Activated naive CD8-positive, alpha-beta T cell treated with anti-CD3 and anti-CD28 coated beads for 36 hours (primary cell): ENCODE measurements around the gene TMC4. TPM values are rescaled to one million over a fixed set of nuclear protein-coding genes. Genes with fewer than 3 reads are reported as not detected.

ENCODE experiments used
- DNase-seq: peaks from one replicate; pipeline ENCODE4 v3.0.0; 2021
- H3K27ac Mint-ChIP-seq: one replicate; pipeline ENCODE4 v1.8.0; 2022; ENCODE audit warnings: mild to moderate bottlenecking, moderate library complexity, mixed read lengths
- H3K27me3 Mint-ChIP-seq: one replicate; pipeline ENCODE4 v1.8.0; 2022; ENCODE audit warnings: mild to moderate bottlenecking, mixed read lengths
- H3K36me3 Mint-ChIP-seq: one replicate; pipeline ENCODE4 v1.8.0; 2021; ENCODE audit warnings: mild to moderate bottlenecking, mixed read lengths
- H3K4me1 Mint-ChIP-seq: one replicate; pipeline ENCODE4 v1.8.0; 2021; ENCODE audit warnings: mixed read lengths
- H3K4me3 Mint-ChIP-seq: one replicate; pipeline ENCODE4 v1.8.0; 2022; ENCODE audit warnings: mild to moderate bottlenecking, moderate library complexity, mixed read lengths
- H3K9me3 Mint-ChIP-seq: one replicate; pipeline ENCODE4 v1.8.0; 2022; ENCODE audit warnings: mixed read lengths
- total RNA-seq, 2 experiments: library from RNA; stranded (reverse); gene quantifications; one replicate each; pipeline ENCODE4 v1.2.3, GENCODE V29; 2021

TMC4 gene
- total RNA-seq, 2 experiments from 2014 or later = not detected

GRCh38 chr19:54145541-54146158 is 27.3 kb downstream of the TMC4 start:
- H3K9me3 Mint-ChIP-seq = no peaks in the 10 kb centered on the region

GRCh38 chr19:54142166-54142780 is 30.7 kb downstream of the TMC4 start:
- DNase-seq = no peak
- H3K27ac Mint-ChIP-seq = peak overlapping the region; percentile 39
- peaks cover 30% of the 10 kb centered on the region for H3K4me1 Mint-ChIP-seq
- H3K9me3 Mint-ChIP-seq = no peaks in the 10 kb centered on the region
- no peak overlapping the region for H3K4me3 Mint-ChIP-seq
- H3K27me3 Mint-ChIP-seq = peaks cover 2% of the 10 kb centered on the region
- H3K36me3 Mint-ChIP-seq = peaks cover 20% of the 10 kb centered on the region

More at GRCh38 chr19:54145541-54146158, 27.3 kb downstream of the TMC4 start:
- no peak overlapping the region for H3K4me3 Mint-ChIP-seq
- peaks cover 25% of the 10 kb centered on the region for H3K36me3 Mint-ChIP-seq
- peaks cover 10% of the 10 kb centered on the region for H3K4me1 Mint-ChIP-seq
- H3K27ac Mint-ChIP-seq = no peak overlapping the region
- no peak for DNase-seq
- no peaks in the 10 kb centered on the region for H3K27me3 Mint-ChIP-seq

- Mint-ChIP-seq H3K9me3 (no peaks in the 10 kb centered on the region), H3K4me1 (peaks cover 34% of the 10 kb centered on the region), H3K4me3 (no peak overlapping the region), H3K27me3 (peaks cover 4% of the 10 kb centered on the region), H3K27ac (peak overlapping the region; percentile 39), H3K36me3 (peaks cover 13% of the 10 kb centered on the region)
- no peak for DNase-seq
Measured at GRCh38 chr19:54141356-54141755, 31.6 kb downstream of the TMC4 start.

- H3K9me3 Mint-ChIP-seq = no peaks in the 10 kb centered on the region
- H3K4me1 Mint-ChIP-seq = peaks cover 44% of the 10 kb centered on the region
- H3K36me3 Mint-ChIP-seq = peaks cover 7% of the 10 kb centered on the region
- H3K27me3 Mint-ChIP-seq = peaks cover 10% of the 10 kb centered on the region
- H3K4me3 Mint-ChIP-seq = peak overlapping the region; percentile 94
- peak overlapping the region; percentile 92 for H3K27ac Mint-ChIP-seq
- DNase-seq = peak; percentile 48
Measured at GRCh38 chr19:54138489-54139256, 34.3 kb downstream of the TMC4 start.

GRCh38 chr19:54137699-54138488 is 35.1 kb downstream of the TMC4 start, which contains the start of gene CNOT3:
CNOT3 (plus strand) TSS chr19:54137762; CDS start chr19:54142979, 5,217 bp downstream.
- DNase-seq = peak; percentile 51
- H3K27me3 Mint-ChIP-seq = peaks cover 10% of the 10 kb centered on the region
- H3K4me3 Mint-ChIP-seq = peak within 1 kb of the TSS; percentile 94
- peaks cover 7% of the 10 kb centered on the region for H3K36me3 Mint-ChIP-seq
- H3K27ac Mint-ChIP-seq = peak within 1 kb of the TSS; percentile 92
- peaks cover 44% of the 10 kb centered on the region for H3K4me1 Mint-ChIP-seq
- H3K9me3 Mint-ChIP-seq = no peaks in the 10 kb centered on the region

GRCh38 chr19:54136864-54137698 is 35.9 kb downstream of the TMC4 start:
- Mint-ChIP-seq H3K4me3 (peak overlapping the region; percentile 94), H3K9me3 (no peaks in the 10 kb centered on the region), H3K27me3 (peaks cover 10% of the 10 kb centered on the region), H3K27ac (peak overlapping the region; percentile 87), H3K36me3 (peaks cover 7% of the 10 kb centered on the region), H3K4me1 (peaks cover 44% of the 10 kb centered on the region)
- DNase-seq = peak; percentile 99

- peaks cover 37% of the 10 kb centered on the region for H3K4me1 Mint-ChIP-seq
- no peaks in the 10 kb centered on the region for H3K9me3 Mint-ChIP-seq
- DNase-seq = no peak
- H3K36me3 Mint-ChIP-seq = peaks cover 7% of the 10 kb centered on the region
- peak overlapping the region; percentile 94 for H3K4me3 Mint-ChIP-seq
- peaks cover 10% of the 10 kb centered on the region for H3K27me3 Mint-ChIP-seq
- peak overlapping the region; percentile 87 for H3K27ac Mint-ChIP-seq
Measured at GRCh38 chr19:54136086-54136863, 36.7 kb downstream of the TMC4 start.

- peaks cover 4% of the 10 kb centered on the region for H3K36me3 Mint-ChIP-seq
- H3K4me1 Mint-ChIP-seq = peaks cover 19% of the 10 kb centered on the region
- peaks cover 10% of the 10 kb centered on the region for H3K27me3 Mint-ChIP-seq
- H3K9me3 Mint-ChIP-seq = no peaks in the 10 kb centered on the region
- DNase-seq = no peak
- no peak overlapping the region for H3K4me3 Mint-ChIP-seq
- H3K27ac Mint-ChIP-seq = no peak overlapping the region
Measured at GRCh38 chr19:54133957-54134590, 38.9 kb downstream of the TMC4 start.

- peaks cover 10% of the 10 kb centered on the region for H3K27me3 Mint-ChIP-seq
- peaks cover 14% of the 10 kb centered on the region for H3K4me1 Mint-ChIP-seq
- no peak overlapping the region for H3K27ac Mint-ChIP-seq
- no peak for DNase-seq
- H3K4me3 Mint-ChIP-seq = no peak overlapping the region
- H3K9me3 Mint-ChIP-seq = no peaks in the 10 kb centered on the region
- H3K36me3 Mint-ChIP-seq = no peaks in the 10 kb centered on the region
Measured at GRCh38 chr19:54133312-54133956, 39.5 kb downstream of the TMC4 start.

- H3K27ac Mint-ChIP-seq = no peak overlapping the region
- H3K9me3 Mint-ChIP-seq = no peaks in the 10 kb centered on the region
- H3K36me3 Mint-ChIP-seq = peaks cover 4% of the 10 kb centered on the region
- no peak for DNase-seq
- no peaks in the 10 kb centered on the region for H3K27me3 Mint-ChIP-seq
- peaks cover 4% of the 10 kb centered on the region for H3K4me1 Mint-ChIP-seq
- no peak overlapping the region for H3K4me3 Mint-ChIP-seq
Measured at GRCh38 chr19:54129617-54129996, 43.4 kb downstream of the TMC4 start.

- no peaks in the 10 kb centered on the region for H3K27me3 Mint-ChIP-seq
- no peak for DNase-seq
- H3K36me3 Mint-ChIP-seq = peaks cover 4% of the 10 kb centered on the region
- H3K4me1 Mint-ChIP-seq = no peaks in the 10 kb centered on the region
- H3K4me3 Mint-ChIP-seq = no peak overlapping the region
- no peak overlapping the region for H3K27ac Mint-ChIP-seq
- H3K9me3 Mint-ChIP-seq = no peaks in the 10 kb centered on the region
Measured at GRCh38 chr19:54128796-54129616, 44.0 kb downstream of the TMC4 start.

- H3K4me1 Mint-ChIP-seq = no peaks in the 10 kb centered on the region
- no peak overlapping the region for H3K27ac Mint-ChIP-seq
- H3K9me3 Mint-ChIP-seq = no peaks in the 10 kb centered on the region
- H3K27me3 Mint-ChIP-seq = no peaks in the 10 kb centered on the region
- DNase-seq = no peak
- H3K4me3 Mint-ChIP-seq = no peak overlapping the region
- peaks cover 7% of the 10 kb centered on the region for H3K36me3 Mint-ChIP-seq
Measured at GRCh38 chr19:54128441-54128725, 44.6 kb downstream of the TMC4 start.
